HG03460 (cell line): Measurements from ENCODE around the gene DNAJA1.
"Not testable (repeated sequence)": the region's sequence is repeated elsewhere in the genome, so short reads cannot be mapped to it uniquely, and the experiment has no call there.

Source experiments
- ATAC-seq: cut with Tn5 transposase; IDR thresholded peaks from one replicate; pipeline ENCODE4 v1.9.1; 2021; ENCODE audit not compliant: unreplicated experiment

Gene DNAJA1

DNA sequence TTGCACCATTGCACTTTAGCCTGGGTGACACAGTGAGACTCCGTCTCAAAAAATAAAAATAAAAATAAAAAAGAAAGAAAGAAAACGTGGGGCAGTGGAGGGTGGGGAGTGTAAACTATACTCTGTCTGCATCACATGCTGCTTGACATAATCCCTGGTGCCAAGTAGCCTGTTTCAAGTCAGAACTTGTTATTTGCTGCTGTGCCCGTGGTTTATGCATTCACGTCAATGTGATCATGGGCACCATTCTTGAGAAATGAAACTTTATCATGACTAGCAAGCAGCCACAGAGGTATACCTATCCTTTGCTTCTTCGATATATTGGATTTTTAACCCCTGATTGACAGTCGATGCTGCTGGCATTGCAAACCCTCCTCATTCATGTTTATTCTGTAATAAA, 55.5 kb downstream of the DNAJA1 start:
- no peak for ATAC-seq

DNA sequence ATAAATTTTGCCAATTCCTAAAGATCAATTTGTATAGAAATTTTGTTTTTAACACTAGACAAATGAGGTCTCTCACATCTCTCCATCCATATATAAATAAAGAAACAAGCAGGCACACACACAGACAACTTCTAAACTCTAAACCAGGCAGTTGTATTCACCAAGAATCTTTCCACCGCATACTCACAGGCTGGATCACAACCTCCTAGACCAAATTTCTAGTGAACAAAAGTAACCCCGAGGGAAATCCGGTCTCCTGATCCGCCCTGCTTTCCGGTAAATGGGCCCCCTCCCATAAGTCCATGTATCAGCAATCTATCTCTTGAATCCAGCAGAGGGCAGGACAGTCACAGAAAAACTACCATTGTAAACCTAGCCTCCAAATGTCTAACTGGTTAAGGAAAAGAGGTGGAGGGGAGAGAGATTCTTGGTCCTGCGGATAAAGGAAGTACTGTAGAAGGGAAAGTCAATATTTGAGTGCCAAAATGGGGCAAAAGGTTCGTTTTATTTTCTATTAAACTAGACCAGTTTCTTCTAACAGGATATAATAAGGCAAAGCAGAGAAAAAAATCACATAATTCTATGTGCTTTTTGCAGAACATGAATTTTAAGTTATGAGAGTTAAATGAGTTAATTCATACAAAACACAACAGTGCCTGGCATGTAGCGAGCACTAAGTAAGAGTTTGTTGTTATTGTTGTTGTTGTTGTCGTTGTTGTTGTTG, 56.2 kb downstream of the DNAJA1 start:
- peak; percentile 54 for ATAC-seq

DNA sequence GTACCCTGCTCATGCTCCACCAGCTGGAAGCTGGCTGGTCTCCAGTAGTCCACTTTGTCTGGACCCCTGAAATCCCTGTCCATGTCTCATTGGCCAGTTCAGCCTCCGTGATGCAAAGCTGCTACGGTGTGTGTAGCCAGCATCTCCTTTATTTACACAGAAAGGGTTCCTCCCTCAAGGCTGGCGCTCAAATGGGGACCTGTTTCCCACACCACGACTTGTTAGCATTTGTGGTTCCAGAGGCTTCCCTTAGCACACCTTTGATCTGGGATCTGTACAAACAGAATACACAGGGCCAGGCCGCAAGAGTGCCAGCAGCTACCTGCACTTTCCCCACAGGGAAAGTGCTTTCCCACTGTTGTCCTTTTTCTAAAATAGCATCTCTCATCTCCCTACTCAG, 57.1 kb downstream of the DNAJA1 start:
- no peak for ATAC-seq

DNA sequence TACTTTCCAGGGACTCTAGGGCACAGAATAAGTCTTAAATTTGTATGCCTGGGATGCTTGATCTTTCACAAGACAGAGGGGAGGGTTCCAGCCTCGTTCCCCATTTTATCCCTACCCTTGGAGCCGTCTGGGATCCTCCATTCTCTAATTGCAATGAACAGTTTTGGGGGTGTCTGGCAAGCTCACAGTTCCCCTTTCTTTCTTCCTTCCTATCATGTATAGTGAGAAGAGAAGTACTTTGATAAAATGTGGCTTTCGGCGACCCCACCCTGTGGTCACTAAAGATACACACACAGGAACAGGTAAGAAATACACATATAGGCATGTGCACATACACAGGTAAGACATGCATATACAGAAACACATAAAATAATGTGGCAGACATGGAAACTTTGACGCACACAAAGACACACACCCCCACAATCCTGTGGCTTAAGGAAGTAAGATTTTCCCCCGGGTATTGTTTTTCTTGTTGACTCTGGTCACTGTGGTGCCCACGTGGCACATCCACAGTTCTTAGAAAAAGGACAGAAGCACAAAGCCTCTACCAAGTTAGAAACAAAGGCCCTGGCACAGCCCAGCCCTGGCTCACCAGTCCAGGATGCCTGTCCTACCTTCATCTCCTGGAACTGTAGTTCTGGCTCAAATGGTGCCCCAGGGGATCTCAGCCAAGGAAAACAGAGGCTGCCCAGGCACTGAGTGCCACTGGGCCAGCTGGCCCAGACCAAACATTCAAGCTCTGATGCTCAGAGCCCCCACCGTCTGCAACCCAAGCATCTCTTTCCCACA, 57.7 kb downstream of the DNAJA1 start:
- ATAC-seq: no peak

DNA sequence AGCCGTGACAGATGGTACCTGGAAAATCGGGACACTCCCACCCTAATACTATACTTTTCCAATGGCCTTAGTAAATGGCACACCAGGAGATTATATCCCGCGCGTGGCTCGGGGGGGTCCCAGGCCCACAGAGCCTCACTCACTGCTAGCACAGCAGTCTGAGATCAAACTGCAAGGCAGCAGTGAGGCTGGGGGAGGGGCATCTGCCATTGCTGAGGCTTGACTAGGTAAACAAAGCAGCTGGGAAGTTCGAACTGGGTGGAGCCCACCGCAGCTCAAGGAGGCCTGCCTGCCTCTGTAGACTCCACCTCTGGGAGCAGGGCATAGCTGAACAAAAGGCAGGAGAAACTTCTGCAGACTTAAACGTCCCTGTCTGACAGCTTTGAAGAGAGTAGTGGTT, 60.6 kb downstream of the DNAJA1 start:
- not testable (repeated sequence) for ATAC-seq
